DND-41 (cell line): ENCODE data around the gene SH3TC1.

Experiments used
- EZH2 ChIP-seq: IDR thresholded peaks from 3 replicates; pipeline ENCODE4 v1.6.1; 2012; ENCODE audit warnings: borderline replicate concordance, low read depth, mild to moderate bottlenecking, moderate library complexity, low read length, inconsistent platforms; ENCODE audit not compliant: severe bottlenecking
- TF ChIP-seq, protein P1 (sequence below): IDR thresholded peaks from 2 replicates; pipeline ENCODE4 v1.5.1; 2012; ENCODE audit warnings: borderline replicate concordance, low read length, moderate library complexity, mild to moderate bottlenecking; ENCODE audit not compliant: poor library complexity, severe bottlenecking; ENCODE audit errors: extremely low read depth

DNA sequence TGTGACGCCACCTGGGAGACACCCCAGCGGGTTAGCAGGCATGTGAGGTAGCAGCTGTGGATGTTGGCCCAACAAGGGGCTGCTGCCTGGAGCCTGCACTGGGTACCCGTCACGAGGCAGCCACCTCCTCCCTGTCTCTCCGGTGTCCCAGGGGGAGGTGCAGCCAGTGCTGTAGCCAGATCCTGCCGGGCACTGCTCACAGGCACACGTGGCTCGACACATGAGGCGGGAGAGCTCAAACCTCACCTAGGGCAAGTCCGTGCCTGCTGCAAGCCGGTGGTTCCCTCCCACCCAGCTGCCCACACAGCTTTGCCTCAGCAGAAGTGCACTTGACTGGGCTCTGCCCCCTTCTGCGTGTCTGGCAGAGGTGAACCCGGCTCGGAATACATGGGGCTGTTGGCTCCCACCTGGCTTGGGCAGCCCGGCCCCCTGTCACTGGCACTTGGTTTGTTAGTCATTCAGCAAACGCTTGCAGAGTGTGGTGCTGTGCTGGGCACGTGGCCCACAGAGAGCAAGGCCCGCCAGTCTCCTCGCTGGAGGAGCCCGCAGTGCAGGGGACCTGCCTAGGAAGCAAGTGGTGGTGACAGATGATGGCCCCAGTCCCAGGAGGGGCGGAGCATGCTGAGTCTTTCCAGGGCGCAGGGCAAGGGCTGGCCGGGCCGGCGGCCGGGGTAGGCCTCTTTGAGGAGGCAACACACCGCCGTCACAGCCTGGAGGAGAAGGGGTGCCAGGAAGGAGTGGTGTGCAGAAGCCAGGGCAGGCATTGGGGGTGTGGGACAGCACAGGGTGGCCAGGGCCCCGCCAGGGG, 10.1 kb upstream of the SH3TC1 start:
- TF ChIP-seq, protein P1, sequence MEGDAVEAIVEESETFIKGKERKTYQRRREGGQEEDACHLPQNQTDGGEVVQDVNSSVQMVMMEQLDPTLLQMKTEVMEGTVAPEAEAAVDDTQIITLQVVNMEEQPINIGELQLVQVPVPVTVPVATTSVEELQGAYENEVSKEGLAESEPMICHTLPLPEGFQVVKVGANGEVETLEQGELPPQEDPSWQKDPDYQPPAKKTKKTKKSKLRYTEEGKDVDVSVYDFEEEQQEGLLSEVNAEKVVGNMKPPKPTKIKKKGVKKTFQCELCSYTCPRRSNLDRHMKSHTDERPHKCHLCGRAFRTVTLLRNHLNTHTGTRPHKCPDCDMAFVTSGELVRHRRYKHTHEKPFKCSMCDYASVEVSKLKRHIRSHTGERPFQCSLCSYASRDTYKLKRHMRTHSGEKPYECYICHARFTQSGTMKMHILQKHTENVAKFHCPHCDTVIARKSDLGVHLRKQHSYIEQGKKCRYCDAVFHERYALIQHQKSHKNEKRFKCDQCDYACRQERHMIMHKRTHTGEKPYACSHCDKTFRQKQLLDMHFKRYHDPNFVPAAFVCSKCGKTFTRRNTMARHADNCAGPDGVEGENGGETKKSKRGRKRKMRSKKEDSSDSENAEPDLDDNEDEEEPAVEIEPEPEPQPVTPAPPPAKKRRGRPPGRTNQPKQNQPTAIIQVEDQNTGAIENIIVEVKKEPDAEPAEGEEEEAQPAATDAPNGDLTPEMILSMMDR: no peak
- no peak for TF ChIP-seq EZH2
